ENCODE results near the gene CDHR3. TPM values are rescaled to one million over a fixed set of nuclear protein-coding genes. Genes with fewer than 3 reads are reported as not detected.

Gene CDHR3
- total RNA-seq, 1 donor: 14.0 TPM

DNA sequence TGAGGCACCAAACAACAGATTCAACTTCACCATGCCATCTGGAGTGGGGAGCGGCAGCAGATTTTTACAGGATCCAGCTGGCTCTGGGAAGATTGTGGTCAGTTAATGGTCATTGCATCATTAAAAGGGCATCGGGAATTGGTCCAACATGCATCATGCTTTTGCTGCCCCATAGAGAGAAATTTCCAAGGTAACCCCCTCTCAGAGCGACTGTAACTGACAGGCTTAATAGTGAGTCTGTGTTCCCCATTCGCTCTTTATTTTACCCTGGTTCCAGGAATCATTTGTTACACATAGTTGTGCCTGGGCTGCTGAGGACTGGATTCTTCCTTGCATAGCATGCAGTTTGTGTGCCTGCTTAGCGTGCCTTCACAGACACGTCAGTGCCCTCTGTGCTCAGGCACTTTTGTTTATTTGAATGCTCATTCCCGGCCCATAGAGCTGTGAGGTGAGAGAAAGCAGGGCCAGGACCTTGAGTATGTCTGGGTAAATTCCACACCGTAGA is 49.9 kb downstream of the CDHR3 start:
- H3K4me3 ChIP-seq (ENCODE audit: low read depth, low read length): no peak overlapping the region
- TF ChIP-seq, protein P1, sequence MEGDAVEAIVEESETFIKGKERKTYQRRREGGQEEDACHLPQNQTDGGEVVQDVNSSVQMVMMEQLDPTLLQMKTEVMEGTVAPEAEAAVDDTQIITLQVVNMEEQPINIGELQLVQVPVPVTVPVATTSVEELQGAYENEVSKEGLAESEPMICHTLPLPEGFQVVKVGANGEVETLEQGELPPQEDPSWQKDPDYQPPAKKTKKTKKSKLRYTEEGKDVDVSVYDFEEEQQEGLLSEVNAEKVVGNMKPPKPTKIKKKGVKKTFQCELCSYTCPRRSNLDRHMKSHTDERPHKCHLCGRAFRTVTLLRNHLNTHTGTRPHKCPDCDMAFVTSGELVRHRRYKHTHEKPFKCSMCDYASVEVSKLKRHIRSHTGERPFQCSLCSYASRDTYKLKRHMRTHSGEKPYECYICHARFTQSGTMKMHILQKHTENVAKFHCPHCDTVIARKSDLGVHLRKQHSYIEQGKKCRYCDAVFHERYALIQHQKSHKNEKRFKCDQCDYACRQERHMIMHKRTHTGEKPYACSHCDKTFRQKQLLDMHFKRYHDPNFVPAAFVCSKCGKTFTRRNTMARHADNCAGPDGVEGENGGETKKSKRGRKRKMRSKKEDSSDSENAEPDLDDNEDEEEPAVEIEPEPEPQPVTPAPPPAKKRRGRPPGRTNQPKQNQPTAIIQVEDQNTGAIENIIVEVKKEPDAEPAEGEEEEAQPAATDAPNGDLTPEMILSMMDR (IDR thresholded peaks at IDR 0.05; ENCODE audit: insufficient read depth, low read length): no peak
- DNase-seq (ENCODE audit: low read depth): peak; percentile 65

DNA sequence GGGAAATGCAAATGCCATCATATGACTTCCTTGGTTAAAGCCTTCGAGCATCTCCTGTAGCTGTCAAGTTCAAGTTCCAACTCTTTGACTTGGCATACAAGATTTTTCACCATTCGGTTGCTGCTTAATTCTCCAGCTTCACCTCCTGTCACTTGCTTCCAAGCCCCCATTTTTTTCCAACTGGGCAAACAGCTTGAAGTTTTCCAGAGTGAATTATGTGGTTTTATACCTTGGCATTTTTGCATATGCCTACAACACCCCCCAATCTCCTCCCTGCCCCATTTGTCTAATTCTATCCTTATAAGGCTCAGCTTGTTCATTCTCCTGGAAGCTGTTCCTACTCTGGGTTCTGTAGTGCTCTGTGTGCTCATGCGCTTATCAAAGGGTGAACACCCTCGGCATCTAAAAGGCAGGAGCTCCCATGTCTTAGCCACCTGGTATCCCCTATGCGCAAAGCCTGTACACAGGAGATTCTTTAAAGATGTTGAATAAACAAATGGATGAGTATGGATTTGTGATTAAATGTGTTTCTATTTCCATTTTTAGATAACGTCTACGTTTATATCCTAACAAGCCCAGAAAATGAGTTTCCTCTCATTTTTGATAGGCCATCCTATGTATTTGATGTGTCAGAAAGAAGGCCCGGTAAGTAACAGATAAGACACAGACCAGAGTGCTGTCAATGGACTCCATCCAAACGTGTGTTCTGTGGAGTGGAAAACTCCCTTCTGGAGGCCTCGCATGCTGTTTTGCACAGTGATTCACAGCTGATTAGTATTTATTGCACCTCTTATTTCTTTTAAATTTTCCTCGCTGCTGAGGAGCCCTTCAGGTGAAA is 52.5 kb downstream of the CDHR3 start:
- peak; percentile 7 for DNase-seq (ENCODE audit: low read depth)
- no peak overlapping the region for H3K4me3 ChIP-seq (ENCODE audit: low read depth, low read length)
- TF ChIP-seq, protein P1 (IDR thresholded peaks at IDR 0.05; ENCODE audit: insufficient read depth, low read length): no peak

- TF ChIP-seq, protein P1 (IDR thresholded peaks at IDR 0.05; ENCODE audit: insufficient read depth, low read length): no peak
- DNase-seq (ENCODE audit: low read depth): no peak
- H3K4me3 ChIP-seq (ENCODE audit: low read depth, low read length): no peak overlapping the region
Measured at GRCh38 chr7:106016331-106016730, 53.3 kb downstream of the CDHR3 start.

- TF ChIP-seq, protein P1 (IDR thresholded peaks at IDR 0.05; ENCODE audit: insufficient read depth, low read length): no peak
- DNase-seq (ENCODE audit: low read depth): no peak
Measured at GRCh38 chr7:106017657-106018056, 54.6 kb downstream of the CDHR3 start.

DNA sequence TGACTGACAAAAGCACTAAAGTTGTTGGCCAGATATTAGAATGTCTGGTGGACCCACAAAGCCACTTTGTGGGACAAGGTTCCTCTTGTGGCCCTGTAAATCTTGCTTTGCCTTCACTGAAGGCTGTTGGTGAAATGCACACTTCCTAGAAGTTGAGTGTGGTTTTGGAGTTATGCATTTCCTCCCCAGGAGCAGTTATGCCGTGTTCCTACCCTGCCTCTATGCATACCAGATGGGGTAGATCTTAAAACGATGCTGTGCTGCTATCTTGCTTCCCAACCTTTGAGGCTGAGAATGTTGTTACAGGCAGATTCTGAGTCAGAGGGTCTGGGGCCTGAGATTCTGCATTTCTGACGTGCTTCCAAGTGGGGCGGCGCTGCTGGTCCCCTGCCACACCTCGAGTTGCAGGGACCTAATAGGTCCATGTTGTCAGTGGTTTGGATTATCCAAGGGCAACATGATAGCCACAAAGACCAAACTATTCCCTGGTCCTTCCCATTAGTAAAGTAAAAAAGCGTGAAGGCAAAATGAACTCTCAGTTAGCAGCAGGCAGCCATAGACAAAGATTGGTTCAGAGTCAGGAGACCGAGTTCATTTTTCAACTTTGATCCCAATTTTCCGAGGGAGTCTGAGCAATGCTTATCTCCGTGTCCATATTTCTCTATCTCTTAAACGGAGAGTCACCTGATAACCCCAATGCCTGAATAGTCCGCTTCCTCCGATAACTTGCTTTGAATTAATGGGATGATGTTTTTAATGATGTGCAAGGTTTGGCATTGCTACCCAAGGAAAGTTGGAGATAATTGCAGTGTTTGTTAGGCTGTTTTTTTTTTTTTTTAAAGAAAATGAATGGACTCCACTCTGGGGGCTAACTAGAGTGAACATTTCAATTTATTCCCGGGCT is 55.8 kb downstream of the CDHR3 start:
- TF ChIP-seq, protein P1 (IDR thresholded peaks at IDR 0.05; ENCODE audit: insufficient read depth, low read length): no peak
- no peak overlapping the region for H3K4me3 ChIP-seq (ENCODE audit: low read depth, low read length)
- no peak for DNase-seq (ENCODE audit: low read depth)

More at GRCh38 chr7:106017657-106018056, 54.6 kb downstream of the CDHR3 start:
- H3K4me3 ChIP-seq (ENCODE audit: low read depth, low read length): no peak overlapping the region

- H3K4me3 ChIP-seq (ENCODE audit: low read depth, low read length): no peak overlapping the region
- TF ChIP-seq, protein P1 (IDR thresholded peaks at IDR 0.05; ENCODE audit: insufficient read depth, low read length): no peak
- DNase-seq (ENCODE audit: low read depth): no peak
Measured at GRCh38 chr7:106019470-106019820, 56.4 kb downstream of the CDHR3 start.
